Spleen (tissue), 11 donors: ENCODE measurements around the gene FUT1. TPM values are rescaled to one million over a fixed set of nuclear protein-coding genes. Genes with fewer than 3 reads are reported as not detected.
A peak's percentile ranks its signal among the peaks of the same experiment; 100 is the strongest.

Experiments
- DNase-seq: peaks from one replicate; pipeline ENCODE4 v3.0.0-alpha.2; 2020
- H3K27ac ChIP-seq, 8 donors: fragments of 200-600 bp; sonication (generic) in 7 of 8; 1 replicate in 4 of 8; 2 replicates in 4 of 8; pipeline versions ENCODE4 v1.5.0 to v1.8.0; 2016 to 2021; ENCODE audit warnings: inconsistent platforms in 4 of 8, mild to moderate bottlenecking in 4 of 8, moderate library complexity in 1 of 8
- H3K27me3 ChIP-seq, 7 donors: fragments of 200-600 bp; sonication (generic) in 6 of 7; replicated peaks in 1 of 7; 1 replicate in 4 of 7; 2 replicates in 3 of 7; pipeline versions ENCODE4 v1.5.0 to v1.8.0; 2016 to 2021; ENCODE audit warnings: inconsistent platforms in 3 of 7, mild to moderate bottlenecking in 1 of 7
- H3K36me3 ChIP-seq, 6 donors: fragments of 200-600 bp; sonication (generic) in 5 of 6; 1 replicate in 4 of 6; 2 replicates in 2 of 6; pipeline versions ENCODE4 v1.5.0 to v1.8.0; 2016 to 2021; ENCODE audit warnings: inconsistent platforms in 2 of 6
- H3K4me1 ChIP-seq, 6 donors: fragments of 200-600 bp; sonication (generic) in 5 of 6; 1 replicate in 3 of 6; 2 replicates in 3 of 6; pipeline versions ENCODE4 v1.5.0 to v1.8.0; 2016 to 2021; ENCODE audit warnings: inconsistent platforms in 3 of 6
- H3K4me3 ChIP-seq, 8 donors: fragments of 200-600 bp; sonication (generic) in 7 of 8; 1 replicate in 4 of 8; 2 replicates in 4 of 8; pipeline versions ENCODE4 v1.5.0 to v1.8.0; 2016 to 2021; ENCODE audit warnings: inconsistent platforms in 4 of 8, mild to moderate bottlenecking in 4 of 8, moderate library complexity in 2 of 8
- H3K9me3 ChIP-seq, 8 donors: fragments of 200-600 bp; sonication (generic) in 7 of 8; 1 replicate in 4 of 8; 2 replicates in 4 of 8; pipeline versions ENCODE4 v1.5.0 to v1.8.0; 2016 to 2021; ENCODE audit warnings: inconsistent platforms in 4 of 8
- CTCF ChIP-seq, 11 experiments: fragments of 200-600 bp in 7 of 11; fragments of 450-650 bp in 4 of 11; sonication (generic) in 4 of 11; IDR thresholded peaks in 8 of 11; conservative IDR thresholded peaks in 3 of 11; 1 replicate in 7 of 11; 2 replicates in 4 of 11; pipeline versions ENCODE4 v1.4.0 to v1.8.0; 2016 to 2021; ENCODE audit warnings: antibody characterized with exemption in 11 of 11, inconsistent platforms in 4 of 11, mild to moderate bottlenecking in 1 of 11
- POLR2A ChIP-seq, 3 donors: fragments of 450-650 bp; IDR thresholded peaks; one replicate each; pipeline ENCODE4 v1.5.1; 2017; ENCODE audit warnings: antibody characterized with exemption in 3 of 3, mild to moderate bottlenecking in 1 of 3
- POLR2AphosphoS5 ChIP-seq, 3 donors: sonication (generic); formaldehyde crosslinking; IDR thresholded peaks; one replicate each; pipeline ENCODE4 v1.5.1; 2017; ENCODE audit warnings: antibody characterized with exemption in 3 of 3
- WGBS, 5 donors: extraction: QIAGEN DNeasy Blood & Tissue Kit in 3 of 5; methylation state at CpG; one replicate each; pipeline versions ENCODE4 v1.1.5 to v1.1.7; 2013 to 2018; 5-methylcytosine and 5-hydroxymethylcytosine counted together
- intact Hi-C: fragments of 100-400 bp; cut with DNase I; formaldehyde crosslinking; loops from one replicate; pipeline ENCODE4 v1.15.0; 2023; ENCODE audit warnings: low total_unique reads
- polyA plus RNA-seq, 3 donors: library from polyadenylated mRNA; stranded (reverse); fragments of 200-250 nt; gene quantifications; one replicate each; pipeline ENCODE4 v1.2.1, GENCODE V29; 2013
- total RNA-seq, 7 donors: library from RNA; depleted of rRNA in 3 of 7; stranded (reverse); fragments of >200 nt in 3 of 7; fragmentation: NEBNext Ultra II Directional in 4 of 7; extraction: Animal tissue kit (Norgen Biotek cat#: 25700) in 4 of 7; gene quantifications; one replicate each; pipeline versions ENCODE4 v1.1.0 to v1.2.1, GENCODE V29; 2016 to 2021
- donor health status: healthy with polysubstance abuse.
- donor health status: DM: no; HTN: no; CAD: no; lungs with moderate emphysema.
- donor health status: DM: no; HTN: no; CAD: no.
- donor health status: Bipolar disorder and iron deficiency.
- donor health status: healthy.
- donor health status: DM: no; HTN: no; CAD: no.
- donor health status: DM: yes; HTN: yes; CAD: no.

The FUT1 gene
- total and polyA plus RNA-seq, 10 donors, result 1.0 to 22.9 (median 8.7) TPM

- H3K9me3 ChIP-seq, result no peaks in the 10 kb centered on the region
- peaks cover 0 to 31% (median 0%) of the 10 kb centered on the region in 7 donors for H3K27me3 ChIP-seq
- H3K36me3 ChIP-seq, result no peaks in the 10 kb centered on the region
- 27 to 55% (median 33%) methylated on average over 12 to 16 of the region's 16 CpGs for WGBS, 5 donors
- H3K4me1 ChIP-seq, result peaks cover 0 to 11% (median 0%) of the 10 kb centered on the region in 6 donors
- intact Hi-C loops, result no loop called here
- TF ChIP-seq POLR2AphosphoS5 (IDR thresholded peaks at IDR 0.05), result peak in 2 of 3 donors; percentile 40 to 45
- TF ChIP-seq CTCF (IDR thresholded peaks at IDR 0.05 in 8 of 11, conservative IDR thresholded peaks at IDR 0.05 in 3 of 11), result no peak
- TF ChIP-seq POLR2A (IDR thresholded peaks at IDR 0.05), result no peak
- DNase-seq, result no peak
- no peak overlapping the region for H3K4me3 ChIP-seq
- H3K27ac ChIP-seq, result peak overlapping the region in 6 of 8 donors; percentile 16 to 72 (median 57)
Measured at GRCh38 chr19:48760504-48761205, 8.2 kb upstream of the FUT1 start.

DNA sequence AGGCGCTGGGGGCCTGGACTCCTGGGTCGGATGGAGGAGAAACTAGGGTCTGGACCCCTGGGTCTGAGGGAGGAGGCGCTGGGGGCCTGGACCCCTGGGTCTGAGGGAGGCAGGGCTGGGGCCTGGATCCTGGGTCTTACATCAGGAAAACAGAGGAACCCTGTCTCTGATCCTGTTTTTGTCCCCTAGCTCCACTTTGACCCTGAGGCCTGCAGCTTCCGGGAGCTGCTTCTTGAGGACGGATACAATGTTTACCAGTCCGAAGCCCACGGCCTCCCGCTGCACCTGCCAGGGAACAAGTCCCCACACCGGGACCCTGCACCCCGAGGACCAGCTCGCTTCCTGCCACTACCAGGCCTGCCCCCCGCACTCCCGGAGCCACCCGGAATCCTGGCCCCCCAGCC is 5.3 kb upstream of the FUT1 start:
- DNase-seq, result no peak
- peaks cover 4 to 27% (median 9%) of the 10 kb centered on the region in 6 donors for H3K4me1 ChIP-seq
- H3K36me3 ChIP-seq, result no peaks in the 10 kb centered on the region
- H3K27me3 ChIP-seq, result peaks cover 0 to 49% (median 11%) of the 10 kb centered on the region in 7 donors
- 86 to 93% (median 89%) methylated on average over 14 of the region's 14 CpGs for WGBS, 5 donors
- H3K27ac ChIP-seq, result no peak overlapping the region
- intact Hi-C loops, result no loop called here
- TF ChIP-seq CTCF (IDR thresholded peaks at IDR 0.05 in 8 of 11, conservative IDR thresholded peaks at IDR 0.05 in 3 of 11), result no peak
- TF ChIP-seq POLR2A (IDR thresholded peaks at IDR 0.05), result no peak
- no peak for TF ChIP-seq POLR2AphosphoS5 (IDR thresholded peaks at IDR 0.05)
- H3K9me3 ChIP-seq, result no peaks in the 10 kb centered on the region
- no peak overlapping the region for H3K4me3 ChIP-seq

- intact Hi-C loops, result no loop called here
- Histone ChIP-seq H3K4me1 (peaks cover 10 to 32% (median 15%) of the 10 kb centered on the region in 6 donors), H3K36me3 (no peaks in the 10 kb centered on the region), H3K27me3 (peaks cover 0 to 53% (median 17%) of the 10 kb centered on the region in 7 donors), H3K27ac (no peak overlapping the region), H3K4me3 (no peak overlapping the region), H3K9me3 (no peaks in the 10 kb centered on the region)
- 79 to 89% (median 83%) methylated on average over 11 to 12 of the region's 12 CpGs for WGBS, 5 donors
- TF ChIP-seq POLR2AphosphoS5 (IDR thresholded peaks at IDR 0.05), result no peak
- TF ChIP-seq POLR2A (IDR thresholded peaks at IDR 0.05), result no peak
- no peak for TF ChIP-seq CTCF (IDR thresholded peaks at IDR 0.05 in 8 of 11, conservative IDR thresholded peaks at IDR 0.05 in 3 of 11)
- DNase-seq, result no peak
Measured at GRCh38 chr19:48757089-48757675, 4.7 kb upstream of the FUT1 start.

GRCh38 chr19:48756686-48757085 is 4.2 kb upstream of the FUT1 start:
- no peaks in the 10 kb centered on the region for H3K9me3 ChIP-seq
- peaks cover 10 to 37% (median 19%) of the 10 kb centered on the region in 6 donors for H3K4me1 ChIP-seq
- 66 to 89% (median 82%) methylated on average over 9 of the region's 9 CpGs for WGBS, 5 donors
- TF ChIP-seq POLR2AphosphoS5 (IDR thresholded peaks at IDR 0.05) (no peak), POLR2A (IDR thresholded peaks at IDR 0.05) (no peak), CTCF (IDR thresholded peaks at IDR 0.05 in 8 of 11, conservative IDR thresholded peaks at IDR 0.05 in 3 of 11) (no peak)
- intact Hi-C loops, result no loop called here
- H3K27ac ChIP-seq, result no peak overlapping the region
- H3K36me3 ChIP-seq, result no peaks in the 10 kb centered on the region
- peaks cover 0 to 58% (median 21%) of the 10 kb centered on the region in 7 donors for H3K27me3 ChIP-seq
- no peak for DNase-seq
- no peak overlapping the region for H3K4me3 ChIP-seq
